NCI-H510A (cell line): Measurements from ENCODE around the gene RECQL5.
"Not testable (repeated sequence)": the region's sequence is repeated elsewhere in the genome, so short reads cannot be mapped to it uniquely, and the experiment has no call there.

Source experiments
- DNase-seq: peaks from one replicate; lab custom pipeline; 2025; lab: John Stamatoyannopoulos, UW

RECQL5 gene

GRCh38 chr17:75647921-75648320 is 19.0 kb downstream of the RECQL5 start:
- no peak for DNase-seq

- no peak for DNase-seq
These were observed 19.9 kb downstream of the RECQL5 start for GRCh38 chr17:75647061-75647460.

- no peak for DNase-seq
These were observed 20.3 kb downstream of the RECQL5 start for GRCh38 chr17:75646638-75646992.

GRCh38 chr17:75645889-75646637 is 20.9 kb downstream of the RECQL5 start:
- no peak for DNase-seq

- peak; percentile 92 for DNase-seq
These were observed 21.5 kb downstream of the RECQL5 start for GRCh38 chr17:75645501-75645888.

GRCh38 chr17:75643643-75644017 is 23.3 kb downstream of the RECQL5 start:
- no peak for DNase-seq

- no peak for DNase-seq
These were observed 23.9 kb downstream of the RECQL5 start for GRCh38 chr17:75642784-75643642.

- peak; percentile 67 for DNase-seq
These were observed 24.7 kb downstream of the RECQL5 start for GRCh38 chr17:75642182-75642783.

- no peak for DNase-seq
These were observed 25.6 kb downstream of the RECQL5 start for GRCh38 chr17:75641343-75641742.

GRCh38 chr17:75640556-75641119 is 26.3 kb downstream of the RECQL5 start:
- no peak for DNase-seq

- peak; percentile 85 for DNase-seq
These were observed 27.0 kb downstream of the RECQL5 start for GRCh38 chr17:75639771-75640555.

- DNase-seq: no peak
These were observed 27.6 kb downstream of the RECQL5 start for GRCh38 chr17:75639327-75639726.

- DNase-seq: no peak
These were observed 28.1 kb downstream of the RECQL5 start for GRCh38 chr17:75638893-75639292.

GRCh38 chr17:75638039-75638438 is 28.9 kb downstream of the RECQL5 start:
- DNase-seq: not testable (repeated sequence)

GRCh38 chr17:75637551-75637950 is 29.4 kb downstream of the RECQL5 start:
- no peak for DNase-seq

GRCh38 chr17:75637143-75637538 is 29.8 kb downstream of the RECQL5 start:
- no peak for DNase-seq

GRCh38 chr17:75636381-75637142 is 30.4 kb downstream of the RECQL5 start:
- DNase-seq: no peak

- DNase-seq: no peak
These were observed 31.2 kb downstream of the RECQL5 start for GRCh38 chr17:75635610-75636202.

GRCh38 chr17:75634754-75635609 is 32.0 kb downstream of the RECQL5 start:
- no peak for DNase-seq

GRCh38 chr17:75634376-75634740 is 32.6 kb downstream of the RECQL5 start:
- no peak for DNase-seq
